Activated CD4-positive, alpha-beta T cell treated with anti-CD3 and anti-CD28 coated beads for 36 hours (primary cell): ENCODE data around the gene PTPRO. TPM values are rescaled to one million over a fixed set of nuclear protein-coding genes. Genes with fewer than 3 reads are reported as not detected.

Experiments used
- ATAC-seq: fragments of 200-7000 bp; cut with Tn5 transposase; one replicate; pipeline ENCODE4 v1.10.0; 2021; ENCODE audit warnings: mild to moderate bottlenecking, moderate library complexity
- CTCF ChIA-PET: fragments of 350-600 bp; sonication (Branson Sonifier 250); formaldehyde crosslinking; loops from one replicate; lab custom pipeline; 2021; ENCODE audit warnings: antibody characterized with exemption; lab: Charles Lee
- POLR2A ChIA-PET: fragments of 350-600 bp; sonication (Branson Sonifier 250); formaldehyde crosslinking; loops from one replicate; lab custom pipeline; 2021; ENCODE audit warnings: antibody characterized with exemption, inconsistent platforms; lab: Charles Lee
- DNase-seq: peaks from one replicate; pipeline ENCODE4 v3.0.0-alpha.2; 2020
- H3K27ac Mint-ChIP-seq: one replicate; pipeline ENCODE4 v1.8.0; 2021; ENCODE audit warnings: mixed read lengths
- H3K27me3 Mint-ChIP-seq: one replicate; pipeline ENCODE4 v1.8.0; 2021; ENCODE audit warnings: mixed read lengths
- H3K36me3 Mint-ChIP-seq: one replicate; pipeline ENCODE4 v1.8.0; 2021; ENCODE audit warnings: low read depth, mixed read lengths
- H3K4me1 Mint-ChIP-seq: one replicate; pipeline ENCODE4 v1.8.0; 2021; ENCODE audit warnings: mixed read lengths
- H3K4me3 Mint-ChIP-seq: one replicate; pipeline ENCODE4 v1.8.0; 2021; ENCODE audit warnings: mild to moderate bottlenecking, moderate library complexity, mixed read lengths
- H3K9me3 Mint-ChIP-seq: one replicate; pipeline ENCODE4 v1.8.0; 2021; ENCODE audit warnings: low read depth, mixed read lengths
- intact Hi-C, 2 experiments: fragments of 100-400 bp; cut with DNase I in 1 of 2; cut with micrococcal nuclease in 1 of 2; formaldehyde crosslinking; loops; one replicate each; pipeline versions ENCODE4 v1.14.2 to v1.15.1; 2022 to 2024; cut with DNase I, micrococcal nuclease
- total RNA-seq, 2 experiments: library from RNA; stranded (reverse); gene quantifications; one replicate each; pipeline ENCODE4 v1.2.3, GENCODE V29; 2021

The PTPRO gene
- total RNA-seq, 2 experiments from 2014 or later: 0.46 to 0.49 TPM

- ChIA-PET POLR2A (interaction anchor here (0.8 kb wide), 1 partner anchor 52 kb away, joined by 9 read pairs; no protein-coding TSS in a partner anchor), CTCF (interaction anchor here (0.6 to 11.6 kb wide), 43 partner anchors 10 to 835 kb away, joined by 3 to 345 read pairs (median 5); no protein-coding TSS in a partner anchor)
- Mint-ChIP-seq H3K36me3 (peaks cover 2% of the 10 kb centered on the region), H3K4me1 (peaks cover 13% of the 10 kb centered on the region), H3K9me3 (no peaks in the 10 kb centered on the region), H3K27me3 (no peaks in the 10 kb centered on the region), H3K27ac (no peak overlapping the region), H3K4me3 (no peak overlapping the region)
- DNase-seq (peak; percentile 53), ATAC-seq (peak; percentile 64)
- intact Hi-C loops: loop anchor here (1.0 to 5.0 kb wide), 3 partner anchors 52 to 362 kb away; partner anchors contain the start of gene RERG (in 1 of the 2)
Observed at GRCh38 chr12:15584366-15585041, 262.2 kb downstream of the PTPRO start.

GRCh38 chr12:15589328-15590032 is 267.2 kb downstream of the PTPRO start:
- Mint-ChIP-seq H3K9me3 (no peaks in the 10 kb centered on the region), H3K27ac (no peak overlapping the region), H3K36me3 (no peaks in the 10 kb centered on the region), H3K27me3 (no peaks in the 10 kb centered on the region), H3K4me3 (peak overlapping the region; percentile 61), H3K4me1 (peaks cover 8% of the 10 kb centered on the region)
- no peak for ATAC-seq
- ChIA-PET POLR2A (no interaction called here), CTCF (interaction anchor here (0.6 to 11.6 kb wide), 24 partner anchors 10 to 340 kb away, joined by 3 to 345 read pairs (median 4); no protein-coding TSS in a partner anchor)
- intact Hi-C loops: loop anchor here (1.0 to 10.0 kb wide), 5 partner anchors 115 to 310 kb away; partner anchors contain the start of genes EPS8 (in 1 of the 2) and STRAP (in 1 of the 2)
- no peak for DNase-seq

GRCh38 chr12:15590180-15590826 is 268.0 kb downstream of the PTPRO start:
- DNase-seq: peak; percentile 62
- POLR2A ChIA-PET: no interaction called here
- CTCF ChIA-PET: interaction anchor here (0.6 to 6.0 kb wide), 29 partner anchors 8 to 340 kb away, joined by 3 to 70 read pairs (median 3); partner anchors contain the start of gene DERA
- H3K4me1 Mint-ChIP-seq: peaks cover 8% of the 10 kb centered on the region
- H3K27ac Mint-ChIP-seq: peak overlapping the region; percentile 51
- peak; percentile 93 for ATAC-seq
- H3K27me3 Mint-ChIP-seq: no peaks in the 10 kb centered on the region
- H3K36me3 Mint-ChIP-seq: no peaks in the 10 kb centered on the region
- intact Hi-C loops: loop anchor here (1.0 to 10.0 kb wide), 5 partner anchors 114 to 309 kb away; partner anchors contain the start of genes EPS8 (in 1 of the 2) and STRAP (in 1 of the 2)
- no peaks in the 10 kb centered on the region for H3K9me3 Mint-ChIP-seq
- peak overlapping the region; percentile 61 for H3K4me3 Mint-ChIP-seq

- POLR2A ChIA-PET: interaction anchor here (0.7 kb wide), 1 partner anchor 9 kb away, joined by 4 read pairs; no protein-coding TSS in a partner anchor
- H3K4me3 Mint-ChIP-seq: no peak overlapping the region
- H3K9me3 Mint-ChIP-seq: no peaks in the 10 kb centered on the region
- H3K27ac Mint-ChIP-seq: no peak overlapping the region
- ATAC-seq: no peak
- H3K4me1 Mint-ChIP-seq: peaks cover 8% of the 10 kb centered on the region
- intact Hi-C loops: loop anchor here in 1 of 2 experiments (10.0 kb wide), 1 partner anchor 113 kb away; no protein-coding TSS in a partner anchor
- DNase-seq: no peak
- H3K36me3 Mint-ChIP-seq: no peaks in the 10 kb centered on the region
- CTCF ChIA-PET: interaction anchor here (1.2 to 6.0 kb wide), 6 partner anchors 21 to 269 kb away, joined by 3 to 70 read pairs (median 5); no protein-coding TSS in a partner anchor
- no peaks in the 10 kb centered on the region for H3K27me3 Mint-ChIP-seq
Observed at GRCh38 chr12:15591811-15592210, 269.5 kb downstream of the PTPRO start.

GRCh38 chr12:15592934-15593333 is 270.6 kb downstream of the PTPRO start:
- no peaks in the 10 kb centered on the region for H3K36me3 Mint-ChIP-seq
- ATAC-seq (no peak), DNase-seq (no peak)
- ChIA-PET POLR2A (no interaction called here), CTCF (interaction anchor here (1.2 to 6.0 kb wide), 4 partner anchors 14 to 264 kb away, joined by 3 to 70 read pairs (median 4); no protein-coding TSS in a partner anchor)
- intact Hi-C loops: loop anchor here in 1 of 2 experiments (10.0 kb wide), 1 partner anchor 112 kb away; no protein-coding TSS in a partner anchor
- peaks cover 8% of the 10 kb centered on the region for H3K4me1 Mint-ChIP-seq
- no peaks in the 10 kb centered on the region for H3K9me3 Mint-ChIP-seq
- no peak overlapping the region for H3K27ac Mint-ChIP-seq
- no peaks in the 10 kb centered on the region for H3K27me3 Mint-ChIP-seq
- H3K4me3 Mint-ChIP-seq: no peak overlapping the region

- intact Hi-C loops: loop anchor here in 1 of 2 experiments (10.0 kb wide), 1 partner anchor 109 kb away; no protein-coding TSS in a partner anchor
- Mint-ChIP-seq H3K4me3 (no peak overlapping the region), H3K9me3 (no peaks in the 10 kb centered on the region), H3K27ac (no peak overlapping the region), H3K36me3 (no peaks in the 10 kb centered on the region), H3K4me1 (no peaks in the 10 kb centered on the region), H3K27me3 (no peaks in the 10 kb centered on the region)
- ChIA-PET CTCF (interaction anchor here (1.0 kb wide), 1 partner anchor 260 kb away, joined by 3 read pairs; no protein-coding TSS in a partner anchor), POLR2A (no interaction called here)
- ATAC-seq (no peak), DNase-seq (no peak)
Observed at GRCh38 chr12:15596174-15596573, 273.9 kb downstream of the PTPRO start.

- POLR2A ChIA-PET: no interaction called here
Observed at GRCh38 chr12:15597125-15597830, 275.0 kb downstream of the PTPRO start.

GRCh38 chr12:15599266-15600037 is 277.1 kb downstream of the PTPRO start:
- ChIA-PET CTCF (interaction anchor here (0.8 to 1.0 kb wide), 2 partner anchors 67 to 192 kb away, joined by 4 to 5 read pairs; no protein-coding TSS in a partner anchor), POLR2A (no interaction called here)
- peaks cover 2% of the 10 kb centered on the region for H3K27me3 Mint-ChIP-seq

More at GRCh38 chr12:15597125-15597830, 275.0 kb downstream of the PTPRO start:
- DNase-seq (no peak), ATAC-seq (no peak)
- H3K4me1 Mint-ChIP-seq: peaks cover 6% of the 10 kb centered on the region
- no peaks in the 10 kb centered on the region for H3K36me3 Mint-ChIP-seq
- CTCF ChIA-PET: interaction anchor here (1.0 to 1.1 kb wide), 2 partner anchors 64 to 259 kb away, joined by 3 read pairs; no protein-coding TSS in a partner anchor
- H3K4me3 Mint-ChIP-seq: no peak overlapping the region
- H3K9me3 Mint-ChIP-seq: no peaks in the 10 kb centered on the region
- intact Hi-C loops: loop anchor here in 1 of 2 experiments (10.0 kb wide), 1 partner anchor 108 kb away; no protein-coding TSS in a partner anchor
- no peak overlapping the region for H3K27ac Mint-ChIP-seq
- peaks cover 2% of the 10 kb centered on the region for H3K27me3 Mint-ChIP-seq

GRCh38 chr12:15600223-15600935 is 278.1 kb downstream of the PTPRO start:
- no peaks in the 10 kb centered on the region for H3K9me3 Mint-ChIP-seq
- CTCF ChIA-PET: no interaction called here
- POLR2A ChIA-PET: no interaction called here
- peaks cover 2% of the 10 kb centered on the region for H3K27me3 Mint-ChIP-seq
- intact Hi-C loops: no loop called here
- peaks cover 6% of the 10 kb centered on the region for H3K4me1 Mint-ChIP-seq
- ATAC-seq (no peak), DNase-seq (no peak)
- no peaks in the 10 kb centered on the region for H3K36me3 Mint-ChIP-seq
- no peak overlapping the region for H3K27ac Mint-ChIP-seq
- no peak overlapping the region for H3K4me3 Mint-ChIP-seq

More at GRCh38 chr12:15599266-15600037, 277.1 kb downstream of the PTPRO start:
- Mint-ChIP-seq H3K27ac (no peak overlapping the region), H3K36me3 (no peaks in the 10 kb centered on the region), H3K4me1 (peaks cover 6% of the 10 kb centered on the region), H3K9me3 (no peaks in the 10 kb centered on the region), H3K4me3 (no peak overlapping the region)
- no peak for ATAC-seq
- intact Hi-C loops: loop anchor here in 1 of 2 experiments (10.0 kb wide), 1 partner anchor 105 kb away; no protein-coding TSS in a partner anchor
- DNase-seq: no peak
